HG02759 (cell line): ENCODE data around the gene RRP8.

Source experiments
- ATAC-seq: cut with Tn5 transposase; IDR thresholded peaks from one replicate; pipeline ENCODE4 v1.9.1; 2021; ENCODE audit warnings: mild to moderate bottlenecking, moderate library complexity; ENCODE audit not compliant: unreplicated experiment

Gene RRP8

GRCh38 chr11:6603287-6604080 is at the start of gene RRP8, which contains the start of gene ILK:
RRP8 (minus strand) TSS chr11:6603616; CDS start chr11:6603502, 114 bp downstream.
ILK (plus strand) TSS chr11:6603774; CDS start chr11:6604272, 498 bp downstream.
- ATAC-seq, result peak; percentile 82

- no peak for ATAC-seq
Observed at GRCh38 chr11:6653097-6653496, 49.7 kb upstream of the RRP8 start.

DNA sequence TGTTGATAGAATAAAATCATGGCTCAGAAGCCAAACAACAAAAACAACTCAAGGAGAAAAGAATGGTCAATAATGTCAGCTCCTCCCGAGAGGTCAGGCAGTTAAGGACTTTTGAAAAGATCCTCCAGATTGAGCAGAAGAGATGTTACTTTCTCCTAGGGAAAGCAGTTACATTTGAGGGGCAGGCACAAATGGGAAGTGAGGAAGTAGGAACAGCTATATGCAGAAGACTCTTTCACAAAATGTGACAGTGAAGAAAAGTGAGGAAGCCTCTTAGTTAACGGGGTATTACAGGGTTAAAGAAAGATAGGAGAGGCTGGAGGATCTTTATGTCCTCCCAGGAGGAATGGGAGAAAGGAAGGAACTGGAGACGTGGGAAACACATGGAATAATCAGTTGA is 48.8 kb upstream of the RRP8 start:
- ATAC-seq, result no peak

DNA sequence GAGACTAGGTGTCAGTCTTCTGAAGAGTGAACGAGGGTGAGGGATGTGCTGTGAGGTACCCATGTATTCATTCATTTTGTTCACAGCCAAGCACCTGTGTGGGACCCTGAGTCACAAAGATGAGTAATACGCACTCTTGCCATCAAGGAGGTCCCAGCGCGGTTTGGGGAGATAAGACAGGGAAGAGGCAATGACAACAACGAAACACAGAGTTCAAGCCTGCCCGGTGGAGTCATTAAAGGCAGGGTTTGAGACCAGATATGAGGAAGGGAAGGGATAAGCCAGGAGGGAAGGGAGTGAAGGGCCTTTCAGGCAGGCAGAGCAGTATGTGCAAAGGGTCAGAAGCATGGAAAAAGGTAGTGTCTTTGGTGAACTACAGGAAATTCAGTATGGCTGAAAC is 47.6 kb upstream of the RRP8 start:
- no peak for ATAC-seq

DNA sequence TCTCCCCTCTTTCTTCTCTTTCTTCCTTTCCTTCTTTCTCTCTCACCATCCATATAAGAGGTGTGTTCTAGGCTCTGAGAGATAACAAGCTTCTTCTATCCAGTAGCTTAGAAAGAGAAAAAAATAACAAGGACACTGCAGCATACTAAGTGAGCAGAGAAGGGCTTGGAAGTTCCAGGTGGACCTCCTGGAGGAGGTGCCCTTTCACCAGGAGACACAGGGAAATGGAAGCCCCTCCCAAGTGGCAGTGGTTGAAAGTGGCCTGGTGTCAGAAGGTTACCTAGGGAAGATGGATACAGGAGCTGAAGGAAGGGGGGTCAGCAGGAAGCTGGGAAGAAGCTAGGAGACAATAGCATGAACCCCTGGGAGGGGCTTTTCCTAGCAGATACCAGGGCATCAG is 46.7 kb upstream of the RRP8 start:
- ATAC-seq, result no peak

DNA sequence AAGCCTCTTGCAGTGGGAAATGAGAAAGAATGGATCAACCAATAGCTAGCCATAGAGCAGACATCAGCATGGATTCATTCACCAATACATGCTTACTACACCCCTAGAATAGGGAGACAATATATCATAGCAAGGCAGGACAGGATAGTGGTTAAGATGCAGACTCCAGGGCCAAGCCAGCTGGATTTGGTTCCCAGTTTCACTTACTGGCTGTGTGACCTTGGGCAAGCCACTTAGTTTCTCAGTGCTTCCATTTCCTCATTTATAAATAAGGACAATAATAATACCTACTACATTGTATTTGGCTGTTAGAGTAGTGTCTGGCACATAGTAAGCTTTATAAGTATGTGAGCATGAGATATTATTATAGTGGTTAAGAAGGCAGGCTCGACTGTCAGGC is 45.1 kb upstream of the RRP8 start:
- ATAC-seq, result no peak

- no peak for ATAC-seq
Observed at GRCh38 chr11:6647836-6648235, 44.4 kb upstream of the RRP8 start.

GRCh38 chr11:6646918-6647679 is 43.7 kb upstream of the RRP8 start:
- ATAC-seq, result peak; percentile 92

- no peak for ATAC-seq
Observed at GRCh38 chr11:6646576-6646917, 43.1 kb upstream of the RRP8 start.

- ATAC-seq, result no peak
Observed at GRCh38 chr11:6646071-6646470, 42.7 kb upstream of the RRP8 start.

DNA sequence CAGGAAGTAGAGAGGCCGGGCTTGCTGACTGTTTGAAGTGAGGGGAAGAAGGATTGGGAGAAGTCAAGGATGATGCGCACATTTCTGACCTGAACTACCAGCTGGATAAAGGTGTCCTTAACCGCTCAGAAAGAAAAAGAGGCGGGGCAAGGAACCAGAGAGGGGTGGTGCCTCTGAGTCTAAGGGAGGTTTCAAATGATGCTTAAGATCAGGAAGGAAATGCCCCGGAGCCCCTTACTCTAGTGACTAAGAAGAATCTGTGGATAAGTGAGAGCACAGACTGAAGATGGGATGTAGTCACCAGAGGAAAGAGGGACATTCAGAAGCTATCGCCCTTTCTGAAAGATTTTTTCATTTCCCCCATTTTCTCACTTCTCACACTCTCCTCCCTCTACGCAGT is 39.5 kb upstream of the RRP8 start:
- no peak for ATAC-seq

- no peak for ATAC-seq
Observed at GRCh38 chr11:6640985-6641701, 37.7 kb upstream of the RRP8 start.

GRCh38 chr11:6640036-6640984 is 36.9 kb upstream of the RRP8 start:
- ATAC-seq, result no peak

DNA sequence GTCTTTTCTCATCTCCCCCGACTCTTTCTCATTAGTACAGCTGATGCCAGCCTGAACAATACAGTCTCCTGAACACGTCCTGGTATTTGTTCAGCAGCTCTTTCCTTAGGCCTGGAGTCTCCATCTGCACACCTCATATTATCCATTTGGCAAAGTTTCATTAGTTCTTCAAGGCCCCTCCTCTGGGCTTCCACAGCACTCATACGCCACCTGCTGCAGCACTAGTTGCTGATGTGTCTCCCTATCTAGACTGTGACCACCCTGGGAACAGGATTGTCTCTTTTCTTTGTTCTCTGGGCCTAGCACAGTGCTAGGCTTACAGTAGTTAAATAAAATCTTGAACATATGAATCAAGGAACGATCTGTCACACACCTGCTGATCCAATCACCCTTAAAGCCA is 35.0 kb upstream of the RRP8 start:
- ATAC-seq, result no peak

DNA sequence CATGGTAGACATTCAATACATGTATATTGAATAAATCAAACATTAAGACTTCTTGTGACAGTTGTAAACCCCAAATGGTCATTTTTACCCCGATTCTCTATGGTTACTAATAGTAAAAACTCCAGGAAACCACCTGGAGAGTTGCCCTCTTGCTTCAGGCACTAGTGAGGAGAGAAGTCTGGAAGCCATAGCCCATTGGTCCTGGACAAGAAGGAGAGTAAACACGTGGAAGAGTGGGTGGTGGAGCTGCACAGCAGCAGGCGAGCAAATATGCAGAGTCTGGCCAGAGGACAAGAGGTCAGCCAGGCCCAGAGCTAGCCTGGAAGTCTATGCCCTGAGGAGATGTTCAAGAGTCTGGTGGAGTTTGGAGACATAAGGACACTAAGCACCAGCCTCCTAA is 34.5 kb upstream of the RRP8 start:
- ATAC-seq, result no peak

GRCh38 chr11:6636480-6636879 is 33.1 kb upstream of the RRP8 start:
- ATAC-seq, result no peak

DNA sequence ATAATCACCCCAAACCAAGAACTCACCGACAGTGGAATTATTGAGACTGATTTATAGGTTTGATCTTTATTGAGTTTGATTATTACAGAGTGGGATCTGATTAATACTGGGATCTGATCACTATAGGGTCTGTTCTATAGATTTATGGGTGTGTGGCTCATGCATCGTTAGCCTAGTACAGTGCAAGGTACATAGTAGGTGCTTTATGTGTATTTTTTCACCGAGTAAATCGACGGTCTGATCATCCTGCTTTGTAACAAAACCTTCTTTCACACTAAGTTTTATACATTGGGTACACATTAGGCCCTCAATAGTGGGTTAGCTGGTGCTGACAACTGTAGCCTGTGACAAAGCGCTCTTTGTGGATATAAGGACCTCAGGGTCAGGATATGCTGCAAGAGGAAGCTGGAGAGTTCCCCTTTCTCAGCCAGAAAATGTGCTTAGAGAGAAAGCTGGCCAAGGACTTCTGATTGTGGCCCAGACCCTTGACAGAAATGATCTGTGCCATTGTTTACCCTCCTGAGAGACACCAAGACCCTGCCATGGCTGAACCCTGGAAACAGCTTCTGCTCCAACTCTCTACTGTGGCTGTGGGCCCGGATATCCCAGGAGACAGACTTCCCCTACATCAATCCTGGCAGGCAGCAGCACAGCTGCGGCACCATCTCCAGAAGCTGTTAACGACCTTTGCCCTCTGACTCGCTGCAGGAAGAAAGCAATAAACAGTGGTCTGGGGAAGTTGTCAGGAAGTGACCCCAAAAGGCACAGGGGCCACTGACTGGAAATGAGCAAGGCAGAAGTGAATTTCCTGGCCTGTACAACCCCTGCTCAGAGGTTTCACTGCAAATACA is 31.9 kb upstream of the RRP8 start:
- ATAC-seq, result no peak

DNA sequence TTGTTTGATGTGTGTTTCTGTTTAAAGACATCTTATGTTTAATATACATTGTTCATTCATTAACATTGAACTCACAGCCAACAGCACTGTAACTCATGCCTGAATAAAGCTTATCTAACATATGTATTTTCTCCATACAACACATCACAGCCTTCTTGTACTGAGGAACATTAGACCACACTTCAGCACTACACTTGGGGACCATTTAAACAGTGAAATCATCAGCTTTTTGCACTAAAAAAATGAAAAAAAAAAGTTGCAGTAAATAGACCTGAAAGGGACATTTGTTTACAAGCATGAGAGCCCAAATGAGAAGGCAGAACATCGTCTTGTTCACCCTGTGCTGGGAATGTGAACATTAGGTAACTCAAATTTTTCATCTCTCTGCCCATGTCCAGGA is 31.1 kb upstream of the RRP8 start:
- ATAC-seq, result no peak
